ENCODE measurements around the gene DIPK1C. TPM values are rescaled to one million over a fixed set of nuclear protein-coding genes. Genes with fewer than 3 reads are reported as not detected.

The DIPK1C gene
- polyA plus RNA-seq, 1 donor, result 0.10 TPM

- DNase-seq, result no peak
These were observed 68.9 kb downstream of the DIPK1C start for GRCh38 chr18:74388227-74388626.

- DNase-seq, result no peak
These were observed 69.7 kb downstream of the DIPK1C start for GRCh38 chr18:74387383-74387782.

Other genes starting within 250 kb of the DIPK1C start
- 258 TPM for gene CYB5A, start 165.3 kb downstream of the DIPK1C start, polyA plus RNA-seq (ENCODE audit: insufficient read length)
- gene C18orf63, start 141.5 kb downstream of the DIPK1C start, polyA plus RNA-seq (ENCODE audit: insufficient read length), result 0.55 TPM
- gene CNDP2, start 39.1 kb upstream of the DIPK1C start, polyA plus RNA-seq (ENCODE audit: insufficient read length), result 298 TPM
- gene CNDP1, start 77.2 kb upstream of the DIPK1C start, polyA plus RNA-seq (ENCODE audit: insufficient read length), result 1.6 TPM
- 11.4 TPM for gene ZNF407, start 140.6 kb upstream of the DIPK1C start, polyA plus RNA-seq (ENCODE audit: insufficient read length)

All from left kidney (tissue), 2 donors.